Activated naive CD4-positive, alpha-beta T cell treated with anti-CD3 and anti-CD28 coated beads for 36 hours (primary cell): Measurements from ENCODE around the gene RAB40A. TPM values are rescaled to one million over a fixed set of nuclear protein-coding genes. Genes with fewer than 3 reads are reported as not detected.
A peak's percentile ranks its signal among the peaks of the same experiment; 100 is the strongest.

Experiments
- CTCF ChIA-PET: fragments of 350-600 bp; sonication (Branson Sonifier 250); formaldehyde crosslinking; loops from one replicate; lab custom pipeline; 2021; ENCODE audit warnings: antibody characterized with exemption; lab: Charles Lee
- DNase-seq: peaks from one replicate; pipeline ENCODE4 v3.0.0-alpha.2; 2020
- H3K27ac Mint-ChIP-seq: one replicate; pipeline ENCODE4 v1.8.0; 2021; ENCODE audit warnings: mild to moderate bottlenecking, mixed read lengths
- H3K27me3 Mint-ChIP-seq: one replicate; pipeline ENCODE4 v1.8.0; 2021; ENCODE audit warnings: low read depth, mixed read lengths
- H3K36me3 Mint-ChIP-seq: one replicate; pipeline ENCODE4 v1.8.0; 2021; ENCODE audit warnings: low read depth, mixed read lengths
- H3K4me1 Mint-ChIP-seq: one replicate; pipeline ENCODE4 v1.8.0; 2021; ENCODE audit warnings: low read depth, mixed read lengths
- H3K4me3 Mint-ChIP-seq: one replicate; pipeline ENCODE4 v1.8.0; 2021; ENCODE audit warnings: mild to moderate bottlenecking, moderate library complexity, mixed read lengths
- H3K9me3 Mint-ChIP-seq: one replicate; pipeline ENCODE4 v1.8.0; 2021; ENCODE audit warnings: mixed read lengths
- intact Hi-C: fragments of 100-400 bp; cut with micrococcal nuclease; formaldehyde crosslinking; loops from one replicate; pipeline ENCODE4 v1.15.1; 2023
- total RNA-seq, 2 experiments: library from RNA; stranded (reverse); gene quantifications; one replicate each; pipeline ENCODE4 v1.2.3, GENCODE V29; 2021

Gene RAB40A
- under 1 TPM in 1 of 2 experiments, not detected in 1; 0.07 TPM for total RNA-seq

GRCh38 chrX:103519389-103519788 is at the start of gene RAB40A:
Gene RAB40A (minus strand): TSS chrX:103519489. CDS start chrX:103500756, 18,733 bp downstream.
- H3K27me3 Mint-ChIP-seq: no peaks in the 10 kb centered on the region

GRCh38 chrX:103565752-103566151 is 46.5 kb upstream of the RAB40A start:
- intact Hi-C loops: no loop called here
- DNase-seq: no peak
- Mint-ChIP-seq H3K27me3 (no peaks in the 10 kb centered on the region), H3K9me3 (no peaks in the 10 kb centered on the region), H3K4me1 (no peaks in the 10 kb centered on the region), H3K36me3 (no peaks in the 10 kb centered on the region), H3K27ac (no peak overlapping the region), H3K4me3 (no peak overlapping the region)
- CTCF ChIA-PET: interaction anchor here (0.6 kb wide), 1 partner anchor 554 kb away, joined by 3 read pairs; no protein-coding TSS in a partner anchor

More at GRCh38 chrX:103519389-103519788, at the start of gene RAB40A:
- no peak for DNase-seq
- intact Hi-C loops: no loop called here
- Mint-ChIP-seq H3K27ac (no peak within 1 kb of the TSS), H3K9me3 (no peaks in the 10 kb centered on the region), H3K36me3 (no peaks in the 10 kb centered on the region), H3K4me3 (no peak within 1 kb of the TSS), H3K4me1 (no peaks in the 10 kb centered on the region)
- CTCF ChIA-PET: no interaction called here

GRCh38 chrX:103565197-103565596 is 45.9 kb upstream of the RAB40A start:
- intact Hi-C loops: no loop called here
- Mint-ChIP-seq H3K9me3 (no peaks in the 10 kb centered on the region), H3K36me3 (no peaks in the 10 kb centered on the region), H3K4me3 (no peak overlapping the region), H3K4me1 (no peaks in the 10 kb centered on the region), H3K27me3 (no peaks in the 10 kb centered on the region), H3K27ac (no peak overlapping the region)
- DNase-seq: no peak
- CTCF ChIA-PET: no interaction called here

GRCh38 chrX:103562801-103563200 is 43.5 kb upstream of the RAB40A start:
- intact Hi-C loops: no loop called here
- no peaks in the 10 kb centered on the region for H3K27me3 Mint-ChIP-seq
- no peaks in the 10 kb centered on the region for H3K36me3 Mint-ChIP-seq
- no peak overlapping the region for H3K27ac Mint-ChIP-seq
- DNase-seq: no peak
- H3K9me3 Mint-ChIP-seq: no peaks in the 10 kb centered on the region
- H3K4me3 Mint-ChIP-seq: no peak overlapping the region
- CTCF ChIA-PET: no interaction called here
- no peaks in the 10 kb centered on the region for H3K4me1 Mint-ChIP-seq

GRCh38 chrX:103560256-103560655 is 41.0 kb upstream of the RAB40A start:
- Mint-ChIP-seq H3K4me3 (no peak overlapping the region), H3K36me3 (no peaks in the 10 kb centered on the region), H3K9me3 (no peaks in the 10 kb centered on the region), H3K4me1 (no peaks in the 10 kb centered on the region), H3K27ac (no peak overlapping the region), H3K27me3 (no peaks in the 10 kb centered on the region)
- no peak for DNase-seq
- CTCF ChIA-PET: interaction anchor here (1.2 kb wide), 1 partner anchor 27 kb away, joined by 3 read pairs; no protein-coding TSS in a partner anchor
- intact Hi-C loops: no loop called here

GRCh38 chrX:103556963-103557612 is 37.8 kb upstream of the RAB40A start:
- no peak for DNase-seq
- CTCF ChIA-PET: interaction anchor here (0.6 to 0.8 kb wide), 2 partner anchors 67 to 97 kb away, joined by 3 read pairs; no protein-coding TSS in a partner anchor
- Mint-ChIP-seq H3K9me3 (no peaks in the 10 kb centered on the region), H3K27ac (no peak overlapping the region), H3K27me3 (no peaks in the 10 kb centered on the region), H3K4me1 (no peaks in the 10 kb centered on the region), H3K4me3 (no peak overlapping the region), H3K36me3 (no peaks in the 10 kb centered on the region)
- intact Hi-C loops: loop anchor here (10.0 kb wide), 1 partner anchor 598 kb away; the partner anchor contains the start of gene SLC25A53

GRCh38 chrX:103554687-103555424 is 35.6 kb upstream of the RAB40A start:
- H3K4me3 Mint-ChIP-seq: peak overlapping the region; percentile 80
- no peaks in the 10 kb centered on the region for H3K36me3 Mint-ChIP-seq
- no peaks in the 10 kb centered on the region for H3K27me3 Mint-ChIP-seq
- no peaks in the 10 kb centered on the region for H3K9me3 Mint-ChIP-seq
- peak; percentile 82 for DNase-seq
- CTCF ChIA-PET: interaction anchor here (1.2 kb wide), 1 partner anchor 19 kb away, joined by 4 read pairs; no protein-coding TSS in a partner anchor
- intact Hi-C loops: loop anchor here (1.0 to 10.0 kb wide), 3 partner anchors 74 to 600 kb away; partner anchors contain the start of genes SLC25A53 and TCEAL1
- H3K4me1 Mint-ChIP-seq: no peaks in the 10 kb centered on the region
- peak overlapping the region; percentile 54 for H3K27ac Mint-ChIP-seq

GRCh38 chrX:103552236-103552635 is 32.9 kb upstream of the RAB40A start:
- Mint-ChIP-seq H3K36me3 (no peaks in the 10 kb centered on the region), H3K4me3 (no peak overlapping the region), H3K9me3 (no peaks in the 10 kb centered on the region), H3K4me1 (no peaks in the 10 kb centered on the region), H3K27me3 (no peaks in the 10 kb centered on the region), H3K27ac (no peak overlapping the region)
- intact Hi-C loops: loop anchor here (10.0 kb wide), 1 partner anchor 603 kb away; the partner anchor contains the start of gene SLC25A53
- DNase-seq: no peak
- CTCF ChIA-PET: no interaction called here

- CTCF ChIA-PET: no interaction called here
- intact Hi-C loops: loop anchor here (10.0 kb wide), 1 partner anchor 604 kb away; the partner anchor contains the start of gene SLC25A53
Measured at GRCh38 chrX:103550415-103551051, 31.2 kb upstream of the RAB40A start.

GRCh38 chrX:103549916-103550315 is 30.6 kb upstream of the RAB40A start:
- CTCF ChIA-PET: no interaction called here
- intact Hi-C loops: loop anchor here (10.0 kb wide), 1 partner anchor 605 kb away; the partner anchor contains the start of gene SLC25A53
- DNase-seq: no peak
- H3K27me3 Mint-ChIP-seq: no peaks in the 10 kb centered on the region
- no peaks in the 10 kb centered on the region for H3K4me1 Mint-ChIP-seq
- no peaks in the 10 kb centered on the region for H3K9me3 Mint-ChIP-seq
- H3K4me3 Mint-ChIP-seq: no peak overlapping the region
- no peaks in the 10 kb centered on the region for H3K36me3 Mint-ChIP-seq
- no peak overlapping the region for H3K27ac Mint-ChIP-seq

More at GRCh38 chrX:103550415-103551051, 31.2 kb upstream of the RAB40A start:
- H3K27ac Mint-ChIP-seq: no peak overlapping the region
- H3K4me3 Mint-ChIP-seq: no peak overlapping the region
- no peaks in the 10 kb centered on the region for H3K4me1 Mint-ChIP-seq
- DNase-seq: no peak
- no peaks in the 10 kb centered on the region for H3K27me3 Mint-ChIP-seq
- H3K9me3 Mint-ChIP-seq: no peaks in the 10 kb centered on the region
- no peaks in the 10 kb centered on the region for H3K36me3 Mint-ChIP-seq

- intact Hi-C loops: no loop called here
- no peaks in the 10 kb centered on the region for H3K9me3 Mint-ChIP-seq
- no peaks in the 10 kb centered on the region for H3K36me3 Mint-ChIP-seq
- DNase-seq: no peak
- H3K4me3 Mint-ChIP-seq: no peak overlapping the region
- no peak overlapping the region for H3K27ac Mint-ChIP-seq
- H3K4me1 Mint-ChIP-seq: no peaks in the 10 kb centered on the region
- no peaks in the 10 kb centered on the region for H3K27me3 Mint-ChIP-seq
- CTCF ChIA-PET: no interaction called here
Measured at GRCh38 chrX:103540145-103540544, 20.9 kb upstream of the RAB40A start.

- Mint-ChIP-seq H3K36me3 (no peaks in the 10 kb centered on the region), H3K27me3 (no peaks in the 10 kb centered on the region), H3K27ac (no peak overlapping the region), H3K4me3 (no peak overlapping the region), H3K4me1 (no peaks in the 10 kb centered on the region), H3K9me3 (no peaks in the 10 kb centered on the region)
- intact Hi-C loops: no loop called here
- DNase-seq: no peak
- CTCF ChIA-PET: no interaction called here
Measured at GRCh38 chrX:103539695-103540094, 20.4 kb upstream of the RAB40A start.
